Activated T-helper 1 cell treated with anti-CD3 and anti-CD28 coated beads, Interleukin-12 subunit alpha, Interleukin-12 subunit beta, Interleukin-2, Interleukin-4 antibody, amounts not matched to agents 30 ng/mL and 10 ng/mL and 1 ng/mL, durations not matched to agents 14 hours and 24 hours and 36 hours (primary cell): Measurements from ENCODE around the gene MAMDC2. TPM values are rescaled to one million over a fixed set of nuclear protein-coding genes. Genes with fewer than 3 reads are reported as not detected.

Experiments used
- DNase-seq: peaks from one replicate; pipeline ENCODE4 v3.0.0; 2021; ENCODE audit warnings: low spot score
- H3K27ac Mint-ChIP-seq: one replicate; pipeline ENCODE4 v1.8.0; 2021; ENCODE audit warnings: mild to moderate bottlenecking, mixed read lengths
- H3K27me3 Mint-ChIP-seq: one replicate; pipeline ENCODE4 v1.8.0; 2022; ENCODE audit warnings: mild to moderate bottlenecking, moderate library complexity, mixed read lengths; ENCODE audit not compliant: insufficient read depth
- H3K36me3 Mint-ChIP-seq: one replicate; pipeline ENCODE4 v1.8.0; 2021; ENCODE audit warnings: low read depth, mixed read lengths
- H3K4me1 Mint-ChIP-seq: one replicate; pipeline ENCODE4 v1.8.0; 2021; ENCODE audit warnings: low read depth, mixed read lengths
- H3K4me3 Mint-ChIP-seq: one replicate; pipeline ENCODE4 v1.8.0; 2021; ENCODE audit warnings: mild to moderate bottlenecking, moderate library complexity, mixed read lengths
- H3K9me3 Mint-ChIP-seq: one replicate; pipeline ENCODE4 v1.8.0; 2021; ENCODE audit warnings: mixed read lengths
- intact Hi-C: fragments of 100-400 bp; cut with micrococcal nuclease; formaldehyde crosslinking; loops from one replicate; pipeline ENCODE4 v1.15.1; 2024
- total RNA-seq: library from RNA; stranded (reverse); gene quantifications from 2 replicates; pipeline ENCODE4 v1.2.3, GENCODE V29; 2022

MAMDC2 gene
- total RNA-seq, 1 donor from 2014 or later: not detected

DNA sequence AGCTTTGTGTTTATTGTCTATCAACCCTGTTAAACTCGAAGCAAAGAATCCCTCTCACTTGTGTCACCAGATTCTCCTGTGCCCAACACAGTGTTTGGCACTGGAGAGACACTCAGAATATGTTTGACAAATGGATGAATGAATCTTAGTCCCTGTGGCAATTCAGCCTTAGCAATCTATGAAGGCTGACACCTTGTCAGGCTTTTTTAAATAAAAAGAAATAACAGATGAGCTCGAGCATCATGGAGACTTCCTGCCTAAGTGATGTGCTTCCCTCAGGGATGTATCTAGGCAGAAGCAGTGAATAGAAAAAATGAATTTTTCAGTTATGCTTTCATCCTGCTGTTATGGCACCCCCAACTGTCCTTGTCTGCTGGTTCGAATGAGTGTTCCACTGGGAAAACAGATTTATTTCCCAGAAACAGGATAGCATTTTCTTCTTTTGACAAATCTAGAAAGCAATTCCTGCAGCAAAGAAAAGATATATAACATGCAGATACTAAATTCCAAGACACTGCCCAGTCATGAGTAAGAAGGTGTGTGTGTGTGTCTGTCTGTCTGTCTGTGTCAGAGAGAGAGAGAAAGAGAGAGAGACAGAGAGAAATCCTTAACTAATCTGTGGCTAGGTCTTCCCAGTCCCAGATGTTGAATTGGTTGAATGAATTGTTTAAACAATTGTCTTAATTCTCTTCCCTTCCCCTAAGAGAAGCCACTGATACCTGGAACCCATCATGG, 16.7 kb downstream of the MAMDC2 start:
- intact Hi-C loops: no loop called here
- Mint-ChIP-seq H3K9me3 (no peaks in the 10 kb centered on the region), H3K27me3 (peaks cover 9% of the 10 kb centered on the region), H3K4me3 (no peak overlapping the region), H3K27ac (no peak overlapping the region), H3K36me3 (no peaks in the 10 kb centered on the region), H3K4me1 (no peaks in the 10 kb centered on the region)
- DNase-seq: no peak

DNA sequence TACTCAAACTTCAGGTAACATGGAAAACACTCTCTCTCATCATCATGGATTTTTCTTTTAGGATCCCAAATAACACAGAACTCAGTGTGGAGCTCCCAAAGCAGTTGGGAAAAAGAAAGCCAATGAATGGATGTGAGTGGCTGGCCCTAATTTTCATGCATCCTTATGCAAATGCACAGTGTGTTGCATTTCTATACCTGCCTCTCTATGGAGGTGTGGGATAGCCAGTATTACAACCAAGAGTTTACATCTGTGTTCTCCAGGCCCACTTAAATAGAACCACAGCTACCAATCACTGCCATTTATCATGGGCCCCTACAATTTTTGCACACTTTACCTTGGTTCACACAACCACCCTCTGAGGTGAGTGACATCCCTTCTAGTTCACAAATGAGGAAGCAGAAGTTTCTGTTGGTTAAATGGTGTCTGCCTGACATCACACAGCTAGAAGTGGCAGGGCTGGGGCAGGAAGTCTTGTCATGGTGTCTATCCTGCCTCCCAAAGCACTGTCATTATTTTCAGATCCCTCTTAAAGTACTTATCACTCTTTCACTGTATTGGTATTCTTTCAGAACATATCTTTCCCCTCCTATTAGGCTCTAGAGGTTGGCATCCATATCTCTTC, 17.3 kb downstream of the MAMDC2 start:
- no peaks in the 10 kb centered on the region for H3K9me3 Mint-ChIP-seq
- no peaks in the 10 kb centered on the region for H3K36me3 Mint-ChIP-seq
- H3K27me3 Mint-ChIP-seq: peaks cover 9% of the 10 kb centered on the region
- DNase-seq: no peak
- H3K4me1 Mint-ChIP-seq: no peaks in the 10 kb centered on the region
- intact Hi-C loops: no loop called here
- no peak overlapping the region for H3K27ac Mint-ChIP-seq
- no peak overlapping the region for H3K4me3 Mint-ChIP-seq

- Mint-ChIP-seq H3K4me3 (no peak overlapping the region), H3K9me3 (no peaks in the 10 kb centered on the region), H3K36me3 (no peaks in the 10 kb centered on the region), H3K27me3 (peaks cover 9% of the 10 kb centered on the region), H3K27ac (no peak overlapping the region), H3K4me1 (no peaks in the 10 kb centered on the region)
- intact Hi-C loops: no loop called here
- DNase-seq: no peak
Measured at GRCh38 chr9:70061776-70062175, 18.1 kb downstream of the MAMDC2 start.

GRCh38 chr9:70064496-70064895, 20.8 kb downstream of the MAMDC2 start:
- Mint-ChIP-seq H3K27me3 (peaks cover 8% of the 10 kb centered on the region), H3K4me3 (no peak overlapping the region), H3K9me3 (no peaks in the 10 kb centered on the region), H3K36me3 (no peaks in the 10 kb centered on the region), H3K4me1 (no peaks in the 10 kb centered on the region), H3K27ac (no peak overlapping the region)
- no peak for DNase-seq
- intact Hi-C loops: no loop called here

GRCh38 chr9:70065572-70065971, 21.9 kb downstream of the MAMDC2 start:
- intact Hi-C loops: no loop called here
- Mint-ChIP-seq H3K36me3 (no peaks in the 10 kb centered on the region), H3K27me3 (peaks cover 3% of the 10 kb centered on the region), H3K4me3 (no peak overlapping the region), H3K4me1 (no peaks in the 10 kb centered on the region), H3K27ac (no peak overlapping the region), H3K9me3 (no peaks in the 10 kb centered on the region)
- no peak for DNase-seq

DNA sequence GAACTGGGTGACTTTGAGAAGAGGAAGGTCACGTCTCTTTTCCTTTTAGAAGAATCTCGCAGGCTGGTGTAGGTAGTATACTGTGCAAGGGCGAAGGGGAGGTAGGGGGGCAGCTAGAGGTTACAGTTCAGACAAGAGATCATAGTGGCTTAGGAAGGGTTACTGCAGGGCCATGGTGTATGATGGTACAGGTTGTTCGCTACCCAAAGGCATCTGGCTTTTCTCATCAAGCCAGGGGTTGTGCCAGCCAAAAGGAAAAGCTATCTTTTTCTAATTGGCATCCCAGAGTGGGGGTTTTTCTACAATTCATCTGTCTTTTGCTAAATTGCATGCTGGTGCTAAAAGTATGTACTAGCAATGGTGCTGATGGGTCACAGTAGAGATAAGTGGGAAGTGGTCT, 22.8 kb downstream of the MAMDC2 start:
- H3K4me3 Mint-ChIP-seq: no peak overlapping the region
- no peak for DNase-seq
- peaks cover 3% of the 10 kb centered on the region for H3K27me3 Mint-ChIP-seq
- intact Hi-C loops: no loop called here
- no peaks in the 10 kb centered on the region for H3K9me3 Mint-ChIP-seq
- H3K4me1 Mint-ChIP-seq: no peaks in the 10 kb centered on the region
- no peaks in the 10 kb centered on the region for H3K36me3 Mint-ChIP-seq
- H3K27ac Mint-ChIP-seq: no peak overlapping the region

GRCh38 chr9:70066874-70067273, 23.2 kb downstream of the MAMDC2 start:
- peaks cover 3% of the 10 kb centered on the region for H3K27me3 Mint-ChIP-seq
- H3K4me3 Mint-ChIP-seq: no peak overlapping the region

GRCh38 chr9:70069704-70070103, 26.1 kb downstream of the MAMDC2 start:
- Mint-ChIP-seq H3K9me3 (no peaks in the 10 kb centered on the region), H3K36me3 (no peaks in the 10 kb centered on the region), H3K27me3 (no peaks in the 10 kb centered on the region), H3K27ac (no peak overlapping the region), H3K4me1 (no peaks in the 10 kb centered on the region), H3K4me3 (no peak overlapping the region)
- no peak for DNase-seq
- intact Hi-C loops: no loop called here

More at GRCh38 chr9:70066874-70067273, 23.2 kb downstream of the MAMDC2 start:
- DNase-seq: no peak
- Mint-ChIP-seq H3K9me3 (no peaks in the 10 kb centered on the region), H3K27ac (no peak overlapping the region), H3K4me1 (no peaks in the 10 kb centered on the region), H3K36me3 (no peaks in the 10 kb centered on the region)
- intact Hi-C loops: no loop called here

GRCh38 chr9:70073193-70073592, 29.5 kb downstream of the MAMDC2 start:
- Mint-ChIP-seq H3K9me3 (no peaks in the 10 kb centered on the region), H3K4me3 (no peak overlapping the region), H3K4me1 (no peaks in the 10 kb centered on the region), H3K27ac (no peak overlapping the region), H3K27me3 (no peaks in the 10 kb centered on the region), H3K36me3 (no peaks in the 10 kb centered on the region)
- intact Hi-C loops: no loop called here
- no peak for DNase-seq

GRCh38 chr9:70073756-70074155, 30.1 kb downstream of the MAMDC2 start:
- Mint-ChIP-seq H3K36me3 (no peaks in the 10 kb centered on the region), H3K9me3 (no peaks in the 10 kb centered on the region), H3K4me1 (no peaks in the 10 kb centered on the region), H3K4me3 (no peak overlapping the region), H3K27me3 (no peaks in the 10 kb centered on the region), H3K27ac (no peak overlapping the region)
- no peak for DNase-seq
- intact Hi-C loops: no loop called here

DNA sequence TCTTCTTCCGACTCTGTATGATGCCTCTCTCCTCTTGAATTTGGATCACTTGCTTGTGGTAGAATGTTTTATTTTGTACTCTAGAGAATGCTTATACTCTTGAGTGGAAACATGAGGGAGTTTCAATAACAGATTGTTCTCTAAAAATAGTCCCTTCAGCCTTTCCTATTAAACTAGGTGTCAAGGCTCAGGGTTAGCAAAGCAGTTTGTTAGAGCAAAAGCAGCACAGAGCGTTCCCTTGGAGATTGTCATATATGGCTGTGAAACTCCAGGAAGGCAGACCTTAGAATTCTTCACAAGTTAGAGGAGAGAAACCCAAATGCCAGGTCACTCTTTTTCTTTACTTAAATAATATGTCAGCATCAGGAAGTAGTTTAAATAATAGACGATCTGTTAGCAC, 33.0 kb downstream of the MAMDC2 start:
- Mint-ChIP-seq H3K27ac (no peak overlapping the region), H3K9me3 (no peaks in the 10 kb centered on the region), H3K4me3 (no peak overlapping the region), H3K4me1 (no peaks in the 10 kb centered on the region), H3K27me3 (peaks cover 2% of the 10 kb centered on the region), H3K36me3 (no peaks in the 10 kb centered on the region)
- intact Hi-C loops: no loop called here
- DNase-seq: no peak

DNA sequence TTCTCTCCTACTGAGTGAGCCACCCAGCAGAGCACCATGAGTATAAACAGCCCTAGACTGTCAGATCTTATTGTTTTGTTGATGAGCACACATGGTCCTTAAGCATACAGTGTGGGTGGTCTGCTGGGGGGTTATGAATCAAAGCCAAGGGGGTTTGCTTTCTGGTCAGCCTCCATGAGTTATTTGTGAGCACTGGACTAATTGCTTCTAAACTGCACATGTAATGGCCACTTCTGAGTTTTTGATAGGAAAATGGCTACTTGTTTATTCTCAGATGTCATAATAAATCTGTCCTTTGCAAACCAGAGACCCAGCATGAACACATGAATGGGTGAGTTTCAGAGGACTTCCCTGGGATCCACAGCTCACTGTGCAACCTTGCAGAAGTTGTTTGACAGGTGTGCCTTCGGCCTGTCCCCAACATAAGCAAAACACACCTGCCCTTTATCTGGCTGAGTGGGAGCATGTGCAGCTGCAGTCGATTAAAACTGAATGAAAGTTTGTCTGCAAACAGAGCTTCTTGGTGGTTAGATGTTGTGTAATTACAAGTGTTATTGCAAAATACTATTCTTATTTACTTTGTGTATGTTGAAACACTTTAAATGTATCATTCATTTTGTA, 35.9 kb downstream of the MAMDC2 start:
- H3K4me1 Mint-ChIP-seq: no peaks in the 10 kb centered on the region
- no peak for DNase-seq
- no peak overlapping the region for H3K27ac Mint-ChIP-seq
- no peaks in the 10 kb centered on the region for H3K36me3 Mint-ChIP-seq
- intact Hi-C loops: no loop called here
- H3K4me3 Mint-ChIP-seq: no peak overlapping the region
- H3K9me3 Mint-ChIP-seq: no peaks in the 10 kb centered on the region
- H3K27me3 Mint-ChIP-seq: peaks cover 2% of the 10 kb centered on the region

- peaks cover 2% of the 10 kb centered on the region for H3K27me3 Mint-ChIP-seq
Measured at GRCh38 chr9:70080481-70081119, 37.0 kb downstream of the MAMDC2 start.

More at GRCh38 chr9:70080481-70081119, 37.0 kb downstream of the MAMDC2 start:
- H3K36me3 Mint-ChIP-seq: no peaks in the 10 kb centered on the region
- no peak for DNase-seq
- H3K27ac Mint-ChIP-seq: no peak overlapping the region
- no peaks in the 10 kb centered on the region for H3K4me1 Mint-ChIP-seq
- no peaks in the 10 kb centered on the region for H3K9me3 Mint-ChIP-seq
- H3K4me3 Mint-ChIP-seq: no peak overlapping the region
- intact Hi-C loops: no loop called here
